Stimulated activated CD8-positive, alpha-beta memory T cell treated with anti-CD3 and anti-CD28 coated beads, Interleukin-15, amount 100 ng/mL, for 48 hours (primary cell): ENCODE results near the gene GAMT.

Source experiments
- DNase-seq, 2 donors: peaks; one replicate each; pipeline ENCODE4 v3.0.0-alpha.2; 2020; ENCODE audit warnings: low read depth in 2 of 2

Gene GAMT

DNA sequence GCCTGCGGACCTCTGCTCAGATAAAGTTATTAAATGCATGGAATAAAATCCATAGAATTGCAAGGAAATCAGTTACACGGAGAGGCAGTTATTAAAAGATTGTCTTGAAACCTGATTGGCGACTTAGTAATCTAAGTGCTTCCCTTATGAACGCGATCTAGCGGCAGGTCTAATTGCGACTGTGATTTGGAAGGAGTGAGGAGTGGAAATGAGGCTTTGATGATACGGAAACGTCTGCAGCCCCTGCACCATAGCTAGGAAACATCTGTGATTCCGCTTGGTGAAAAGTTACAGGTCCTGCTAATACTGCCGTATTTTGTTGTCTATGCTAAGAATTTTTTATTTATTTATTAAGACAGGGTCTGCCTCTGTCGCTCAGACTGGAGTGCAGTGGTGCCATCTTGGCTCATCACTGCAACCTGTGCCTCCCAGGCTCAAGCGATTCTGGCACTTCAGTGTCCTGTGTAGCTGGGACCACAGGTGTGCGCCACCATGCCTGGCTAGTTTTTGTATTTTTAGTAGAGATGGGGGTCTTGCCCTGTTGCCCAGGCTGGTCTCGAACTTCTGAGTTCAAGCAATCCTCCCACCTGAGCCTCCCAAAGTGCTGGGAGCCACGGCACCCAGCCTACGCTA lies 16.7 kb downstream of the GAMT start:
- no peak for DNase-seq

DNA sequence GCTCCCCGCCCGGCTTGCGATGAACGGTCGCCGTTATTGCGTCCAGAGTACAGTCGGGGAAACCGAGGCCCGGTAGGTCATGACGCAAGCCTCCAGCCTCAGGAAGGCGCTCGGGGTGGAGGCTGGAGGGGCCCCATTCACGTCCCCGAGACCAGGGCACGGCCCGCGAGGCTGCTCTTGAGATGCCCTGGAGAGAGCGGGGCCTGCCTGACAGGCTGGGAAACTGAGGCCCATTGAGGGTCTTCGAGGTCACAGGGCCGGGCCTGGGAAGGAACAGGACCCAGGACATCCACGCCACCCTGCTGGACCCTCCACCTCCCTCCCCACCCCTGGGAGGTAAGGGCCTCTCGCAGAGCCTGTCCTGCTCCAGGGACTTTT lies 17.3 kb downstream of the GAMT start:
- no peak for DNase-seq

- DNase-seq: peak; percentile 82 to 84
Observed at GRCh38 chr19:1383312-1384084, 17.8 kb downstream of the GAMT start, which contains the start of gene NDUFS7. Gene NDUFS7, plus strand, starts transcription at chr19:1383907. Its CDS starts 20 bp downstream, at chr19:1383927.

GRCh38 chr19:1383017-1383311 lies 18.4 kb downstream of the GAMT start:
- no peak for DNase-seq

DNA sequence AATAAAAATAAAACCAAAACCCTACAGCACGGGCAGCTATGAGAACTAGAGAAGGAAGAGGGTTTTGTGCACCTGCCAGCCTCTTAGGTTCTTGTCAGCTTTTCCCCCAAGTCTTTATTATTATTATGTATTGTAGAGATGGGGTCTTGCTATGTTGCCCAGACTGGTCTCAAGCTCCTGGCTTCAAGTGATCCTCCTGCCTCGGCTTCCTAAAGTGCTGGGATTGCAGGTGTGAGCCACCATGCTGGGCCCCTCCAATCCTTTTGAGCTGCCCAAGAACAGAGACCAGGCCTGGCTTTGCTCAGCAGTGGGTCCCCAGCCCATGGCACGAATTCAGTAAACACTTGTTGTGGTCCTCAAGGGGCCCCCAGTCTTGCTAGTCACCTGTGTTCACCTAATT lies 19.1 kb downstream of the GAMT start:
- DNase-seq: no peak

GRCh38 chr19:1379961-1380489 lies 21.3 kb downstream of the GAMT start:
- no peak for DNase-seq

DNA sequence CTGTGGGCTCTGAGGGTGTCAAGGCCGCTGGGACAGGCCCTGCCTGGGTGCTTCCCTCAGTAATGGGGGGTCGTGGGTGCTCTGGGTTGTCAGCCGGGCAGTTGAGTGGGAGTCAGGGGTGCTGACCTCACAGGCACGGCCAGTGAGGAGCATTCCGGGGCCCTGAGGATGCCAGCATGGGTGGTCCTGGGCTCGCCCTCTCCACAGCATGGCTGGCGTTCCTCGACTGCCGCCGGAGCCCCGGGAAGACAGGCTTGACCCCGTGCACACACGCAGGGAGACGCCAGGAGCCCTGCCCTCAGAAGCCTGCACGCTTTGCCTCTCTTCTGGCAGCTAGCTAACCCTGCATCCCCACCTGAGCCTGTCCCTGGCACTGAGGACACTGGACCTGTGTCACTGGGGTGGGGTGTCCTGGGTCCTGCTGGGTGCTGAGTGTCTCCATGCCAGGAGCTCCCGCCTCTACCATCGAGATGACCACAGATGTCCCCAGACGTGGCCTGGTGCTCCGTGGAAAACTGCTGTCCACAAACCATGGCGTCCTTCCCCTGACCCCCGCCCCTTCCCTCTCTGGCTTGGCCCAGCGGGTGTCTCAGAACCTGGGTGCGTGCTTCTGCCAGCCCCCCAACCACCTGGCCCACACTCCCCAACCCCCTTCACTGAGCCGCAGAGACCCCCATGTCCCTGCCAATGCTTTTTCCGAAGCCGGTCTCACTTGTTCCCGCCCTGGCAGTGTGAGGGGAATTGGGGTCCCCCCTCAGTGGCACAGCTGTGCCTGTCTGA lies 22.0 kb downstream of the GAMT start:
- DNase-seq: no peak

DNA sequence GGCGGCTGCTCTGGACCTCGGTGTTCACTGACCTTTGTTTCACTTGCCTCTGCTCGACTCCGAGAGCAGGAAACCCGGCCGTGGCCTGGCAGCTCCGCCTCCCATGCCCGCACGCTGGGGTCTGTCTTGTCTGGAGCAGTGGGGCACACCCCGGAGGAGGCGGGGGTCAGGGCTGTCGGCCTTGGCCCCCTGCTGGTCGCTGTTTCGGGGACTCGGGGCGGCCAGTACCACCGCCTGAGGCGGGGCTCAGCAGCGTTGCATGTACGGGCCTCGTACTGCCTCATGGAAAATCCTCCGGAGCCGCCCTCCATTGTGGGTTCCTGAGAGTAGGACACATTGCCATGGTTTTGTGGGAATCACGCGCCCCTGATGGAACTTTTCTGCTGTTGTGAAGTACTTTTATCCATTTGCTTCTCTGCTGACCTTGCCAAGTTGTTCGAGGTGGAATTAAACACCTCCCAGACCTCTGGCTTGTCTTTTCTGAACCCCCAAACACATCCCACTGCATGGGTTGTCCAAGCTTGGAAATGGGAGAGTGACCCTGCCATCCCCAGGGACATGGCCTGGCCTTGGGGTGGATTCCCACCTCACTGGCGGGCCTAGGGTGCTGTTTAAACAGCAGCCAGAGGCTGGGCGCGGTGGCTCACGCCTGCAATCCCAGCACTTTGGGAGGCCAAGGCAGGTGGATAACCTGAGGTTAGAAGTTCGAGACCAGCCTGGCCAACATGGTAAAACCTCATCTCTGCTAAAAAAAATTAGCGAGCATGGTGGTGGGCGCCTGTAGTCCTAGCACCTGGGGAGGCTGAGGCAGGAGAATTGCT lies 23.2 kb downstream of the GAMT start:
- DNase-seq: no peak

GRCh38 chr19:1377176-1377964 lies 24.0 kb downstream of the GAMT start:
- DNase-seq: no peak

- DNase-seq: no peak
Observed at GRCh38 chr19:1376415-1376805, 24.9 kb downstream of the GAMT start.

DNA sequence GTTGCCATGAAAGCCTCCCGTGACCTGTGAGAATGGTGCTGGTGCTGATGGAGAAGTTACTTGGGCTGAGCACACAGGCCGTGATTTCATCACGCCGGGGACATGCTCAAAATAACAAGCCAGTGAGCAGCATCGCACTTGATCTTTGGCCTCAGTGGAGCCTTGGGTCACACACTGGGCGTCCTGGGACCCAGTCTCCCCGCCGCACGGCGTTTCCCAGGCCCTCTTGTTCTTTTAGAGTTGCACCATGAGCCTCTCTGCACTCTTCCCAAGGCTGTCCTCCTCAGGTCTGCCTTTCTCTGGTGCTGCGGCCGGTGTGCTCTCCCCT lies 27.1 kb downstream of the GAMT start:
- no peak for DNase-seq

DNA sequence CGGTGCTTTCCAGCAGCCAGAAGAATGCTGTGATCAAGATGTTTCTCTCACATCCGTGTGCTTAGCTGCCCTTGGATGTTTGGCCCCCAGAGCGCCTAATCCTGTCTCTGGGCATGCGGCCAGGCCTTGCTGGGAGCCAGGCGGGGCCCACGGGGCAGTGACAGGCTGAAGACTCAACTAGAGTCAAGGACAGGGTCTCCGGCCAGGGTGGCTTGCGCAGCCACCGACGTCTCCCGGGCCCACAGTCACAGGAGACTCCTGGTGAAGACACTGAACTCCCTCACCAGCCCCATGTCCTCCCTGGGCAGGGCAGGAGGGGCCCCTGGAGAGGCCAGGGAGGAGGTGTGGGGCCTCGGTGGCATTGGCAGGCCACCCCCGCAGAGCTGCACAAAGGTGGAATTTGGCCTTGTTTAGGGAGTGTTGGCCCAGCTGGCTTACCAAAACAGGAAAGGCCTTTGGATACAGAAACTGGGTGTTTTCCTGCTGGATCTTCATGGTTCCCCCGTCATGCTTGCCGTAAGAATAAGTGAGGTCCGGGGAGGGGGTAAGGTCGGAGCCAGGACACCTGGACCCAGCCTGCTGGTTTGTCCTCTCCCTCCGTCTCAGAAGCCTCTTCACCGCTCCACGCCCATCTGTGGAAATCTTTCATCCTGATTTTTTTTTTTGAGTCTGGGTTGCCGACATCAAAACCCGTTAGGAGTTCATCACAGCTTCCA lies 27.6 kb downstream of the GAMT start:
- no peak for DNase-seq

DNA sequence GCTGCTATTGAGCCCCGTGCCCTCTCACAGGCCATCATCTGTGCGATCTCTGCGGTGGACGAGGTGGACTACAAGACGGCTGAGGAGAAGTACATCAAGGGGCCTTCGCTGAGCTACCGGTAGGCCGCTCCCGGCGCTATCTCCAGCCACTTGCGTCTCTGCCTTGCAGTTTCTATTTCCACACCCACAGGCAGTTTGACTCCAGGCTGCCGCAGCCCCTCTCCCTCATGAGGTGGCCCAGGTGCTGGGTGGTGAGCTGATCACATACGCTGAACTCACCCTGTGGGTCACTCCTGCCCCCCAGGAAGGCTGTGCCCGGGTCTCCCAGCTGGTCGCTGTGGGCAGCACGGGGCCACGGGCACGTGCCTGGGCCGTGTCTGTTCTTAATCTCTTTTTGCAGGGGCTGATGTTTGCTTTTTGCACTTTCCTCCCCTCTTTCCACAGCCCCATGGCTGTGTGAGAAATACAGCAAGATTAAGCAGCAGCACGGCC lies 28.3 kb downstream of the GAMT start:
- DNase-seq: no peak

DNA sequence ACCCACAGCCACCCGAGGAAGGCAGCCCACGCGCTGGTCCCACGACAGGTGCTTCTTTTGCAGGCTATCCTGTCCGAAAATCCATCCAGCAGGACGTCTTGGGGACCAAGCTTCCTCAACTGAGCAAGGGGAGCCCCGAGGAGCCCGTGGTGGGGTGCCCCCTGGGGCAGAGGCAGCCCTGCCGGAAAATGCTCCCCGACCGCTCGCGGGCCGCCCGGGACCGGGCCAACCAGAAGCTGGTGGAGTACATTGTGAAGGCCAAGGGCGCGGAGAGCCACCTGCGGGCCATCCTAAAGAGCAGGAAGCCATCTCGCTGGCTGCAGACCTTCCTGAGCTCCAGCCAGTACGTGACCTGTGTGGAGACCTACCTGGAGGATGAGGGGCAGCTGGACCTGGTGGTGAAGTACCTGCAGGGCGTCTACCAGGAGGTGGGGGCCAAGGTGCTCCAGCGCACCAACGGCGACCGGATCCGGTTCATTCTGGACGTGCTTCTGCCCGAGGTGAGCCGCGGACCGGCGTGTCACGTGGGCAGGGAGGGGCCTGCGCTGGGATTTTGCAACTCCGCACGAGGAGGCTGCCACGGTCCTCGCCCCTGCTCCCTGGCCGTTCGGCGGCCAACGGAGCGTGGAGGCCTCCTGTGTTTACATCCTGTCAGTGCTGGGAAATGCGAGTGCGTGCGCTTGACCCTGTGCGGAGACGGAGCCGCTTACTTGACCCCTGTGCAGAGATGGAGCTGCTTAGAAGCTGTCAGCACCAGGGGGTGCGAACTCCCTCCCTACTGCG lies 30.6 kb downstream of the GAMT start:
- no peak for DNase-seq

DNA sequence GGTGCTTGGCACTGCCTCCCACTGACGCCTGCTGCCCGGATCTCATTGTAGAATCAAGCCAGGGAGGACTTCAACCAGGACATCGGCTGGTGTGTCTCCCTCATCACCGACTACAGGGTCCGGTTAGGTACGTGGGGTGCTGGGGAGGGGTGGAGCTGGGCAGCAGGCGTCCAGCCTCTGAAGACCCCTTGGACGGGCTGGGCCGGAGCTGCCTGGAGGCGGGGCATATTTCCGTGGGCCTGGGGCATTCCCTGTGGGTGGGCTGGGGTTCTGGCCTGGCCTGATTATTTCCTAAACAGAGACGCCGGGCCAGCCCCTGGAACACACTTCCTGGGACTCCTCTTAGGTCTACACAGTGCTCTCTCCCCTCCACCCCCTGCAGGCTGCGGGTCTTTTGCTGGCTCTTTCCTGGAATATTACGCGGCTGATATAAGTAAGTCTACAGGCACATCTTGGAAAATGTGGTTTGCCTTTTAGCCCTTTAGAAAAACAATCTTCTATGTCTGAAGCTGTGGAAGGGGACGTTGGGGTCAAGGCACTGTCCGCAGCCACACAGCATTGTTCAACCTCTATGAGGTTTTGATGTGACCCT lies 32.0 kb downstream of the GAMT start:
- no peak for DNase-seq

GRCh38 chr19:1366899-1367870 lies 34.2 kb downstream of the GAMT start:
- no peak for DNase-seq

DNA sequence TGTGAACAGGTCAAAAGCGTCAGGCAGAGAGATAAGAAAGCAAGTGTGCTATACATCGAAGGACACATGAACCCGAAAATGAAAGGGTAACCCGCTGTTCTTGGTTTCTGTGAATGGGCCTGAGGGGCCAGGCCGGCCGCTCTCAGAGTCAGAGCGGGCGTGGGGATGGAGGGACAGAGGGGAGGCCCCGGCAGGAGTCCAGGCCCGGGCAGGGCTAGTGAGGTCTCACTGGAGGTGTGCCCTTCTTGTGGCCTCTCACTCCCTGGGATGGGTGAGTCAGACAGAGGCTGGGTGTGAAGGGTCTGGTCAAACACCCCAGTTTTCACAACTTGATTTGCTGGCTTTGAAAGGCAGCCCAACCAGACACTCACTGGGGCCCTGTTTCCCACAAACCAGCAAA lies 35.0 kb downstream of the GAMT start:
- no peak for DNase-seq
